GM12878 (cell line): ENCODE data around the gene TMTC1. TPM values are rescaled to one million over a fixed set of nuclear protein-coding genes. Genes with fewer than 3 reads are reported as not detected.

Experiments used
- ATAC-seq: fragments of 200-7000 bp; cut with Tn5 transposase; 3 replicates; pipeline ENCODE4 v1.9.1; 2020; ENCODE audit warnings: mild to moderate bottlenecking, moderate library complexity
- BruUV-seq: library from RNA; stranded (reverse); fragments of 400-500 nt; replicated peaks from 2 replicates; lab custom pipeline; 2021; lab: Mats Ljungman, UMichigan
- CTCF ChIA-PET: fragments of 300-600 bp; sonication (Branson Sonifier 250); formaldehyde crosslinking; extraction: SDS; loops from one replicate; lab custom pipeline; 2021; ENCODE audit warnings: inconsistent platforms; lab: Yijun Ruan, JAX
- POLR2A ChIA-PET: fragments of 350-600 bp; formaldehyde crosslinking; extraction: SDS; loops from one replicate; lab custom pipeline; 2021; ENCODE audit warnings: inconsistent platforms; lab: Charles Lee
- RAD21 ChIA-PET: fragments of 300-600 bp; sonication (Branson Sonifier 250); formaldehyde crosslinking; loops from one replicate; lab custom pipeline; 2023; ENCODE audit warnings: antibody characterized with exemption; ENCODE audit not compliant: unreplicated experiment; lab: Charles Lee
- SMC1A ChIA-PET: fragments of 300-600 bp; sonication (Branson Sonifier 250); formaldehyde crosslinking; loops from one replicate; lab custom pipeline; 2023; ENCODE audit not compliant: unreplicated experiment, uncharacterized antibody; lab: Charles Lee
- DNase-seq: peaks from one replicate; pipeline ENCODE4 v3.0.0-alpha.2; 2011; ENCODE audit warnings: low read depth, low spot score
- FAIRE-seq: peaks from 3 replicates; lab custom pipeline; 2011; peaks lifted over from hg19 to GRCh38; lab: Jason Lieb, UNC
- H2AFZ ChIP-seq: 2 replicates; pipeline ENCODE4 v1.6.0; 2011; ENCODE audit warnings: low read depth, low read length, control low read depth; ENCODE audit not compliant: control insufficient read depth
- H3K27ac ChIP-seq: 2 replicates; pipeline ENCODE4 v1.5.1; 2011; ENCODE audit warnings: control low read depth; ENCODE audit not compliant: control insufficient read depth, insufficient read depth
- H3K27me3 ChIP-seq, 2 experiments: replicated peaks in 1 of 2; 2 replicates each; pipeline versions ENCODE4 v1.6.0 to v1.6.1; 2011; ENCODE audit warnings: low read length in 1 of 2; ENCODE audit not compliant: control insufficient read depth in 2 of 2, insufficient read depth in 2 of 2
- H3K36me3 ChIP-seq, 2 experiments: 2 replicates each; pipeline ENCODE4 v1.5.1; 2011; ENCODE audit warnings: low read length in 1 of 2; ENCODE audit not compliant: control insufficient read depth in 2 of 2, insufficient read depth in 2 of 2
- H3K4me1 ChIP-seq: 2 replicates; pipeline ENCODE4 v1.6.1; 2011; ENCODE audit warnings: mild to moderate bottlenecking, low read length, moderate library complexity, mixed read lengths; ENCODE audit not compliant: control insufficient read depth, insufficient read depth
- H3K4me2 ChIP-seq: 2 replicates; pipeline ENCODE4 v1.6.0; 2011; ENCODE audit warnings: control low read depth; ENCODE audit not compliant: control insufficient read depth, insufficient read depth
- H3K4me3 ChIP-seq: fragments of 200-600 bp; sonication (generic); 2 replicates; pipeline ENCODE4 v1.5.1; 2016
- H3K79me2 ChIP-seq: 2 replicates; pipeline ENCODE4 v1.6.0; 2011; ENCODE audit warnings: low read length; ENCODE audit not compliant: control insufficient read depth, insufficient read depth
- H3K9ac ChIP-seq: 2 replicates; pipeline ENCODE4 v1.8.0; 2011; ENCODE audit warnings: low read length, control low read depth, mixed read lengths; ENCODE audit not compliant: control insufficient read depth, insufficient read depth
- H3K9me3 ChIP-seq: replicated peaks from 3 replicates; pipeline ENCODE4 v1.5.1; 2011; ENCODE audit warnings: mild to moderate bottlenecking, low read length; ENCODE audit not compliant: control insufficient read depth, insufficient read depth
- H4K20me1 ChIP-seq: 2 replicates; pipeline ENCODE4 v1.6.0; 2011; ENCODE audit not compliant: control insufficient read depth, insufficient read depth
- BACH1 ChIP-seq: fragments of 450-650 bp; IDR thresholded peaks from 2 replicates; pipeline ENCODE4 v1.6.1; 2017; ENCODE audit warnings: mild to moderate bottlenecking, borderline replicate concordance
- CBX3 ChIP-seq: fragments of 200-600 bp; sonication (generic); IDR thresholded peaks from 2 replicates; pipeline ENCODE4 v1.6.1; 2016; ENCODE audit warnings: low read depth, borderline replicate concordance
- CEBPB ChIP-seq, 2 experiments: fragments of 150-350 bp in 1 of 2; IDR thresholded peaks; 2 replicates each; pipeline ENCODE4 v1.6.1; 2012 to 2014; ENCODE audit warnings: low read depth in 2 of 2, low read length in 2 of 2, borderline replicate concordance in 1 of 2, inconsistent platforms in 1 of 2
- GABPA ChIP-seq: IDR thresholded peaks from 2 replicates; pipeline ENCODE4 v1.6.1; 2014; ENCODE audit warnings: antibody characterized with exemption, low read depth, mild to moderate bottlenecking, inconsistent platforms
- HDGF ChIP-seq: fragments of 450-650 bp; IDR thresholded peaks from 2 replicates; pipeline ENCODE4 v1.6.1; 2016; ENCODE audit warnings: antibody characterized with exemption
- NFIC ChIP-seq: IDR thresholded peaks from 2 replicates; pipeline ENCODE4 v1.6.1; 2012; ENCODE audit warnings: low read depth, mild to moderate bottlenecking, inconsistent platforms, low read length, moderate library complexity
- NRF1 ChIP-seq: conservative IDR thresholded peaks from 2 replicates; pipeline ENCODE4 v1.6.1; 2011; ENCODE audit warnings: mild to moderate bottlenecking, low read depth, low read length, improper control_type of control experiment
- POU2F2 ChIP-seq: IDR thresholded peaks from 3 replicates; pipeline ENCODE4 v1.6.1; 2011; ENCODE audit warnings: low read depth, mild to moderate bottlenecking, low read length, borderline replicate concordance
- SMARCA5 ChIP-seq: fragments of 450-650 bp; IDR thresholded peaks from 2 replicates; pipeline ENCODE4 v1.6.1; 2017; ENCODE audit warnings: mild to moderate bottlenecking
- SMC3 ChIP-seq: IDR thresholded peaks from 2 replicates; pipeline ENCODE4 v1.6.1; 2011; ENCODE audit warnings: low read length, improper control_type of control experiment, borderline replicate concordance
- TCF7 ChIP-seq: IDR thresholded peaks from 2 replicates; pipeline ENCODE4 v1.6.1; 2014; ENCODE audit warnings: antibody characterized with exemption, borderline replicate concordance
- YBX1 ChIP-seq: fragments of 450-650 bp; IDR thresholded peaks from 2 replicates; pipeline ENCODE4 v1.6.1; 2016; ENCODE audit warnings: antibody characterized with exemption
- ZBTB4 ChIP-seq: fragments of 450-650 bp; formaldehyde crosslinking; IDR thresholded peaks from 2 replicates; pipeline ENCODE4 v1.4.0; 2022; ENCODE audit warnings: mild to moderate bottlenecking, moderate library complexity
- ZNF217 ChIP-seq: fragments of 450-650 bp; IDR thresholded peaks from 2 replicates; pipeline ENCODE4 v1.6.1; 2017; ENCODE audit warnings: antibody characterized with exemption, mild to moderate bottlenecking
- WGBS: methylation state at CpG from one replicate; pipeline ENCODE4 v1.1.6; 2016; ENCODE audit warnings: low lambda C conversion rate; ENCODE audit not compliant: insufficient replicate concordance, insufficient coverage; ENCODE audit errors: missing lambda C conversion rate; 5-methylcytosine and 5-hydroxymethylcytosine counted together
- in situ Hi-C: fragments of 300-500 bp; cut with MboI; formaldehyde crosslinking; loops from 9 replicates; pipeline ENCODE4 v1.14.3; 2018; ENCODE audit warnings: mixed read lengths
- intact Hi-C: fragments of 100-400 bp; cut with micrococcal nuclease; formaldehyde crosslinking; loops from one replicate; pipeline ENCODE4 v1.14.2; 2022; ENCODE audit not compliant: unreplicated experiment
- polyA plus RNA-seq, 11 experiments: library from polyadenylated mRNA; depleted of rRNA in 4 of 11; unstranded in 6 of 11; stranded (reverse) in 5 of 11; fragments of >200 nt; fragmentation: Nextera tagmentation in 4 of 11; fragmentation: Illumina TruSeq in 1 of 11; extraction: Ambion mirVana in 4 of 11; extraction: Trizol in 1 of 11; gene quantifications; 1 replicate in 1 of 11; 2 replicates in 10 of 11; pipeline versions ENCODE4 v1.2.1 to v1.2.3, GENCODE V29; 2011 to 2016; ENCODE audit warnings: inconsistent platforms in 2 of 11, missing spikeins in 2 of 11, low read depth in 1 of 11
- total RNA-seq, 4 experiments: library from RNA; depleted of rRNA in 3 of 4; stranded (reverse); fragments of >200 nt in 3 of 4; fragmentation: Illumina TruSeq in 1 of 4; extraction: Trizol in 1 of 4; gene quantifications; 2 replicates each; pipeline versions ENCODE4 v1.2.1 to v1.2.3, GENCODE V29; 2013 to 2021
- TF ChIP-seq, protein P1 (sequence below): fragments of 450-650 bp; conservative IDR thresholded peaks from 2 replicates; pipeline ENCODE4 v1.6.1; 2017; ENCODE audit warnings: mild to moderate bottlenecking, moderate library complexity
- TF ChIP-seq, protein P2 (sequence below): fragments of 450-650 bp; IDR thresholded peaks from 2 replicates; pipeline ENCODE4 v1.6.1; 2016; ENCODE audit warnings: mild to moderate bottlenecking

The TMTC1 gene
- total and polyA plus RNA-seq, 10 of the 15 experiments (the other 5 are each of a cell fraction or from before 2014, with no cell fraction given): 0.10 to 20.9 (median 0.57) TPM

- TF ChIP-seq HDGF (no peak), YBX1 (no peak), SMARCA5 (no peak), CBX3 (no peak), POU2F2 (no peak), SMC3 (no peak), BACH1 (peak; percentile 91; the same call in 1 of the 2 replicates)
- TF ChIP-seq, protein P1, sequence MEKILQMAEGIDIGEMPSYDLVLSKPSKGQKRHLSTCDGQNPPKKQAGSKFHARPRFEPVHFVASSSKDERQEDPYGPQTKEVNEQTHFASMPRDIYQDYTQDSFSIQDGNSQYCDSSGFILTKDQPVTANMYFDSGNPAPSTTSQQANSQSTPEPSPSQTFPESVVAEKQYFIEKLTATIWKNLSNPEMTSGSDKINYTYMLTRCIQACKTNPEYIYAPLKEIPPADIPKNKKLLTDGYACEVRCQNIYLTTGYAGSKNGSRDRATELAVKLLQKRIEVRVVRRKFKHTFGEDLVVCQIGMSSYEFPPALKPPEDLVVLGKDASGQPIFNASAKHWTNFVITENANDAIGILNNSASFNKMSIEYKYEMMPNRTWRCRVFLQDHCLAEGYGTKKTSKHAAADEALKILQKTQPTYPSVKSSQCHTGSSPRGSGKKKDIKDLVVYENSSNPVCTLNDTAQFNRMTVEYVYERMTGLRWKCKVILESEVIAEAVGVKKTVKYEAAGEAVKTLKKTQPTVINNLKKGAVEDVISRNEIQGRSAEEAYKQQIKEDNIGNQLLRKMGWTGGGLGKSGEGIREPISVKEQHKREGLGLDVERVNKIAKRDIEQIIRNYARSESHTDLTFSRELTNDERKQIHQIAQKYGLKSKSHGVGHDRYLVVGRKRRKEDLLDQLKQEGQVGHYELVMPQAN: 0 out of 2 replicates have a peak, but pooled peaks have one; percentile 23
Measured at GRCh38 chr12:29782285-29782870, 1.4 kb downstream of the TMTC1 start (continued).

DNA sequence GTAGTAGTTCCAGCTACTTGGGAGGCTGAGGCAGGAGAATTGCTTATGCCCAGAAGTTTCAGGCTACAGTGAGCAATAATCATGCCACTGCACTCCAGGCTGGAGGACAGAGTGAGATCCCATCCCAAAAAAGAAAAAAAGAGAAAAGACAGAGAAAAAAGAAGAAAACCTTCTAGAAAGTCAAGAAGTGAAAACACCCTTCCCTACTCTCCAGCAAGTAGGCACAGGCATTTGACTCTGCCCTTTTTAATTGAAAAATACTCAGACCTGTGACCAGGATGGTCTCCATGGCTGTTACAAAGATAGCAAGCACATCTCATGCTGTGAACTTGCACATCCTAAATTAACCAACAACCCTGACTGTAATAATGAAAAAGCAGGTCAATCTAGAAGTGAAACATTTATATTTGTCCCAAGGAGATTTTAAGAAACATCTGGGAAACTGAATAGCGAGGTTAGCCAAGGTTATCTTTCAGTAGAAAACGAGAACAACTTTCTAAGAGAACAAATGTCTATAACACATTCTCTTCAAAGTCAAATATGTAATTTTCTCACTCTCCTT is 2.0 kb downstream of the TMTC1 start:
- Histone ChIP-seq H3K79me2 (no peaks in the 10 kb centered on the region), H3K36me3 (no peaks in the 10 kb centered on the region), H3K4me2 (peak overlapping the region; percentile 54), H3K27me3 (no peaks in the 10 kb centered on the region), H4K20me1 (no peaks in the 10 kb centered on the region), H3K4me1 (no peaks in the 10 kb centered on the region), H3K9me3 (no peaks in the 10 kb centered on the region; the same call in 2 of the 3 replicates), H3K9ac (no peak overlapping the region), H3K4me3 (peak overlapping the region; percentile 1; the same call in 1 of the 2 replicates), H3K27ac (0 out of 2 replicates have a peak overlapping the region, but pooled peaks have one; percentile 11), H2AFZ (peak overlapping the region; percentile 12; the same call in 1 of the 2 replicates)
- ChIA-PET POLR2A (interaction anchor here (0.8 to 1.3 kb wide), 10 partner anchors 19 to 230 kb away, joined by 3 to 8 read pairs (median 3); no protein-coding TSS in a partner anchor), RAD21 (interaction anchor here (0.8 to 5.4 kb wide), 18 partner anchors 13 to 262 kb away, joined by 3 to 28 read pairs (median 4); no protein-coding TSS in a partner anchor), SMC1A (interaction anchor here (0.7 to 7.0 kb wide), 26 partner anchors 13 to 229 kb away, joined by 3 to 87 read pairs (median 4); no protein-coding TSS in a partner anchor), CTCF (interaction anchor here (0.9 to 2.2 kb wide), 12 partner anchors 9 to 262 kb away, joined by 3 to 9 read pairs (median 4); no protein-coding TSS in a partner anchor)
- FAIRE-seq (peak; percentile 59), ATAC-seq (peak; percentile 53), DNase-seq (no peak)
- BruUV-seq: no TSS peak
- WGBS: 0% methylated on average over 2 of the region's 2 CpGs
- in situ Hi-C loops: no loop called here
- intact Hi-C loops: loop anchor here (2.0 to 5.0 kb wide), 3 partner anchors 31 to 229 kb away; no protein-coding TSS in a partner anchor
- no peak for TF ChIP-seq TCF7
- TF ChIP-seq, protein P2, sequence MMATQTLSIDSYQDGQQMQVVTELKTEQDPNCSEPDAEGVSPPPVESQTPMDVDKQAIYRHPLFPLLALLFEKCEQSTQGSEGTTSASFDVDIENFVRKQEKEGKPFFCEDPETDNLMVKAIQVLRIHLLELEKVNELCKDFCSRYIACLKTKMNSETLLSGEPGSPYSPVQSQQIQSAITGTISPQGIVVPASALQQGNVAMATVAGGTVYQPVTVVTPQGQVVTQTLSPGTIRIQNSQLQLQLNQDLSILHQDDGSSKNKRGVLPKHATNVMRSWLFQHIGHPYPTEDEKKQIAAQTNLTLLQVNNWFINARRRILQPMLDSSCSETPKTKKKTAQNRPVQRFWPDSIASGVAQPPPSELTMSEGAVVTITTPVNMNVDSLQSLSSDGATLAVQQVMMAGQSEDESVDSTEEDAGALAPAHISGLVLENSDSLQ: no peak
- TF ChIP-seq NFIC: no peak
- TF ChIP-seq CEBPB (IDR thresholded peaks at IDR 0.05; ENCODE audit: borderline replicate concordance in 1 of 2, low read depth in 2 of 2, low read length in 2 of 2): no peak
- no peak; the same call in 1 of the 2 replicates for TF ChIP-seq ZNF217
- TF ChIP-seq GABPA: no peak
- TF ChIP-seq ZBTB4: no peak
- no peak for TF ChIP-seq NRF1
